HL-60 (cell line): ENCODE measurements around the gene PAXIP1.
"Not testable (repeated sequence)": the region's sequence is repeated elsewhere in the genome, so short reads cannot be mapped to it uniquely, and the experiment has no call there.

ENCODE experiments used
- DNase-seq, 2 experiments: peaks; one replicate each; pipeline ENCODE4 v3.0.0-alpha.2; 2010 to 2020; ENCODE audit warnings: low read depth in 1 of 2, low spot score in 1 of 2
- H3K27ac ChIP-seq: fragments of 250-450 bp; sonication (Bioruptor Pico); replicated peaks from 2 replicates; pipeline ENCODE4 v1.5.1; 2020; ENCODE audit warnings: mild to moderate bottlenecking, moderate library complexity
- H3K27me3 ChIP-seq: fragments of 250-450 bp; sonication (Bioruptor Pico); 2 replicates; pipeline ENCODE4 v1.5.1; 2021; ENCODE audit warnings: mild to moderate bottlenecking, moderate library complexity; ENCODE audit not compliant: insufficient read depth, poor library complexity, severe bottlenecking
- H3K4me3 ChIP-seq: replicated peaks from 2 replicates; pipeline ENCODE4 v1.5.1; 2011; ENCODE audit warnings: mild to moderate bottlenecking, control low read depth, low read length; ENCODE audit not compliant: insufficient read depth
- GABPA ChIP-seq: IDR thresholded peaks from 2 replicates; pipeline ENCODE4 v1.6.1; 2012; ENCODE audit warnings: low read depth
- POLR2AphosphoS5 ChIP-seq: IDR thresholded peaks from 2 replicates; pipeline ENCODE4 v1.6.1; 2012; ENCODE audit warnings: low read depth
- SPI1 ChIP-seq: IDR thresholded peaks from 2 replicates; pipeline ENCODE4 v1.6.1; 2012; ENCODE audit warnings: low read depth, mild to moderate bottlenecking, borderline replicate concordance
- TF ChIP-seq, protein P1 (sequence below): IDR thresholded peaks from one replicate; pipeline ENCODE4 v1.5.1; 2011; ENCODE audit warnings: low read length, control low read depth, inconsistent platforms; ENCODE audit not compliant: insufficient read depth
- TF ChIP-seq, protein P2 (sequence below): IDR thresholded peaks from 2 replicates; pipeline ENCODE4 v1.6.1; 2012; ENCODE audit warnings: low read depth; ENCODE audit not compliant: insufficient replicate concordance

PAXIP1 gene

DNA sequence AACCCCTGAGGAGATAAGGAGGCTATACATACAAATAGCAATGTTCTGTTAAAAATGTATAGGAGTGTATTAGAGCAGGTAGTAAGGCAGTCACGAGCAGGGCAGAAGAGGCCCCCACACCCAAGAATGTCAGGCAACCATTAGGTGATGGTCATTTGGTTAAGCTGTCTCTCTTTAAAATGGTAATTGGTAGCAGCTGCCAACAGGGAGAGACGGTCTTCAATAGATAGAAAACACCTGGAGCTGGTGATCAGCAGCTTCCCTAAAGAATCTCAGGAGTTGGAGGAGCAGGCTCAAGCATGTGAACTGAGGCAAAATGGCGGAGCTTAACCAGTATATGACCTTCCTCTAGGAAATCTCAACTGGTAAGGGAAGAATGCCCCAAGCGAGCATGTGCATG is 40.8 kb upstream of the PAXIP1 start:
- H3K27me3 ChIP-seq = no peaks in the 10 kb centered on the region
- TF ChIP-seq POLR2AphosphoS5 = no peak
- TF ChIP-seq, protein P1, sequence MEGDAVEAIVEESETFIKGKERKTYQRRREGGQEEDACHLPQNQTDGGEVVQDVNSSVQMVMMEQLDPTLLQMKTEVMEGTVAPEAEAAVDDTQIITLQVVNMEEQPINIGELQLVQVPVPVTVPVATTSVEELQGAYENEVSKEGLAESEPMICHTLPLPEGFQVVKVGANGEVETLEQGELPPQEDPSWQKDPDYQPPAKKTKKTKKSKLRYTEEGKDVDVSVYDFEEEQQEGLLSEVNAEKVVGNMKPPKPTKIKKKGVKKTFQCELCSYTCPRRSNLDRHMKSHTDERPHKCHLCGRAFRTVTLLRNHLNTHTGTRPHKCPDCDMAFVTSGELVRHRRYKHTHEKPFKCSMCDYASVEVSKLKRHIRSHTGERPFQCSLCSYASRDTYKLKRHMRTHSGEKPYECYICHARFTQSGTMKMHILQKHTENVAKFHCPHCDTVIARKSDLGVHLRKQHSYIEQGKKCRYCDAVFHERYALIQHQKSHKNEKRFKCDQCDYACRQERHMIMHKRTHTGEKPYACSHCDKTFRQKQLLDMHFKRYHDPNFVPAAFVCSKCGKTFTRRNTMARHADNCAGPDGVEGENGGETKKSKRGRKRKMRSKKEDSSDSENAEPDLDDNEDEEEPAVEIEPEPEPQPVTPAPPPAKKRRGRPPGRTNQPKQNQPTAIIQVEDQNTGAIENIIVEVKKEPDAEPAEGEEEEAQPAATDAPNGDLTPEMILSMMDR = no peak
- no peak for TF ChIP-seq GABPA
- TF ChIP-seq, protein P2, sequence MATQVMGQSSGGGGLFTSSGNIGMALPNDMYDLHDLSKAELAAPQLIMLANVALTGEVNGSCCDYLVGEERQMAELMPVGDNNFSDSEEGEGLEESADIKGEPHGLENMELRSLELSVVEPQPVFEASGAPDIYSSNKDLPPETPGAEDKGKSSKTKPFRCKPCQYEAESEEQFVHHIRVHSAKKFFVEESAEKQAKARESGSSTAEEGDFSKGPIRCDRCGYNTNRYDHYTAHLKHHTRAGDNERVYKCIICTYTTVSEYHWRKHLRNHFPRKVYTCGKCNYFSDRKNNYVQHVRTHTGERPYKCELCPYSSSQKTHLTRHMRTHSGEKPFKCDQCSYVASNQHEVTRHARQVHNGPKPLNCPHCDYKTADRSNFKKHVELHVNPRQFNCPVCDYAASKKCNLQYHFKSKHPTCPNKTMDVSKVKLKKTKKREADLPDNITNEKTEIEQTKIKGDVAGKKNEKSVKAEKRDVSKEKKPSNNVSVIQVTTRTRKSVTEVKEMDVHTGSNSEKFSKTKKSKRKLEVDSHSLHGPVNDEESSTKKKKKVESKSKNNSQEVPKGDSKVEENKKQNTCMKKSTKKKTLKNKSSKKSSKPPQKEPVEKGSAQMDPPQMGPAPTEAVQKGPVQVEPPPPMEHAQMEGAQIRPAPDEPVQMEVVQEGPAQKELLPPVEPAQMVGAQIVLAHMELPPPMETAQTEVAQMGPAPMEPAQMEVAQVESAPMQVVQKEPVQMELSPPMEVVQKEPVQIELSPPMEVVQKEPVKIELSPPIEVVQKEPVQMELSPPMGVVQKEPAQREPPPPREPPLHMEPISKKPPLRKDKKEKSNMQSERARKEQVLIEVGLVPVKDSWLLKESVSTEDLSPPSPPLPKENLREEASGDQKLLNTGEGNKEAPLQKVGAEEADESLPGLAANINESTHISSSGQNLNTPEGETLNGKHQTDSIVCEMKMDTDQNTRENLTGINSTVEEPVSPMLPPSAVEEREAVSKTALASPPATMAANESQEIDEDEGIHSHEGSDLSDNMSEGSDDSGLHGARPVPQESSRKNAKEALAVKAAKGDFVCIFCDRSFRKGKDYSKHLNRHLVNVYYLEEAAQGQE = no peak
- no peak for TF ChIP-seq SPI1
- no peak overlapping the region for H3K27ac ChIP-seq
- no peak for DNase-seq
- no peak overlapping the region for H3K4me3 ChIP-seq

DNA sequence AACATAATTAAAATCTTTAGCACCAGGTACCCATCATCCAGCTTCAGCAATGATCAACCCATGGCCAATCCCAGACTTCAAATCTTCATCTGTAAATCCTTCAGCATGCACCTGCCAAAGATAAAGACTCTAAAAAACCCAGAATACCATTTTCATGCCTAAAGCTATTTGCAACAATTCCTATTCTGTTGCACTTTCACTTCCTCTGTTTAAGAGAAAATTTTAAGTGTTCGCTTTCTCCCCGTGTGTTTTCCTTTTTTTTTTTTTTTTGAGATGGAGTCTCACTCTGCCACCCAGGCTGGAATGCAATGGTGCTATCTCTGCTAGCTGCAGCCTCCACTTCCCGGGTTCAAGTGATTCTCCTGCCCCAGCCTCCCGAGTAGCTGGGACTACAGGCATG is 35.4 kb upstream of the PAXIP1 start:
- Histone ChIP-seq H3K4me3 (no peak overlapping the region), H3K27me3 (no peaks in the 10 kb centered on the region), H3K27ac (no peak overlapping the region)
- no peak for TF ChIP-seq GABPA
- TF ChIP-seq, protein P1 = no peak
- TF ChIP-seq SPI1 = no peak
- TF ChIP-seq POLR2AphosphoS5 = no peak
- TF ChIP-seq, protein P2 = no peak
- DNase-seq = no peak

DNA sequence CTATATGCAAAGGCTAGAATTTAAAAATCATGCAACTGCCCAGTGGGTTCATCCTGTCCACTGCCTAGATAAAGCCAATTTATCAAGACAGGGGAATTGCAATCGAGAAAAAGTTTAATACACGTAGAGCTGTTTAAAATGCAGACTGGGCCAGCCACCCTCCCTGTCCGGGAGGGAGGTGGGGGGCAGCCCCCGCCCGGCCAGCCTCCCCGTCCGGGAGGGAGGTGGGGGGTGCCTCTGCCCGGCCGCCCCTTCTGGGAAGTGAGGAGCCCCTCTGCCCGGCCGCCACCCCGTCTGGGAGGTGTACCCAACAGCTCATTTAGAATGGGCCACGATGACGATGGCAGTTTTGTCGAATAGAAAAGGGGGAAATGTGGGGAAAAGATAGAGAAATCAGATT is 31.6 kb upstream of the PAXIP1 start:
- not testable (repeated sequence) for DNase-seq, H3K4me3 ChIP-seq, H3K27me3 ChIP-seq, H3K27ac ChIP-seq

DNA sequence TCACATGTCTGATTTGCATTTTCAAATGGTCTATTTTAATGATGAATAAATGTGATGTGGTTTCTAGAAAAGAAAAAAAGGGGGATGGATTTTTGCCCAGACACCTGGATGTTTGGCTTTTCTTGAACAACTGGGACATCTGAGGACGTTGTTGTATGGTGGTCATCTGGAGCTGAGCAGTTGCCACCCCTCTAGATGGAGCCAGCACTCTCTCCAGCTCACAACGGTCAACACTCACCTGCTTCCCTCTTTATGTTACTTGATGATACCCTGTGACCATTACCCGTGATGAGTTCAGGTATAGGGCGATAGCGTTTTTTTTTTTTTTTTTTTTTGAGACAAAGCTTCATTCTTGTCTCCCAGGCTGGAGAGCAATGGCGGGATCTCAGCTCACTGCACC is 30.1 kb upstream of the PAXIP1 start:
- Histone ChIP-seq H3K4me3 (no peak overlapping the region), H3K27ac (no peak overlapping the region), H3K27me3 (no peaks in the 10 kb centered on the region)
- no peak for DNase-seq
- no peak for TF ChIP-seq POLR2AphosphoS5
- no peak for TF ChIP-seq SPI1
- TF ChIP-seq GABPA = no peak
- TF ChIP-seq, protein P2 = no peak
- TF ChIP-seq, protein P1 = no peak
